Prostate gland (tissue), 2 donors: Measurements from ENCODE around the gene GTPBP1.

Experiments
- POLR2A ChIP-seq: fragments of 450-650 bp; IDR thresholded peaks from one replicate; pipeline ENCODE4 v1.6.1; 2016; ENCODE audit warnings: antibody characterized with exemption, mild to moderate bottlenecking
- TF ChIP-seq, protein P1 (sequence below), 4 experiments: fragments of 200-600 bp in 2 of 4; fragments of 450-650 bp in 2 of 4; sonication (generic) in 2 of 4; IDR thresholded peaks; 1 replicate in 3 of 4; 2 replicates in 1 of 4; pipeline ENCODE4 v1.5.1; 2016 to 2019; ENCODE audit warnings: antibody characterized with exemption in 4 of 4, mild to moderate bottlenecking in 2 of 4, moderate library complexity in 2 of 4

DNA sequence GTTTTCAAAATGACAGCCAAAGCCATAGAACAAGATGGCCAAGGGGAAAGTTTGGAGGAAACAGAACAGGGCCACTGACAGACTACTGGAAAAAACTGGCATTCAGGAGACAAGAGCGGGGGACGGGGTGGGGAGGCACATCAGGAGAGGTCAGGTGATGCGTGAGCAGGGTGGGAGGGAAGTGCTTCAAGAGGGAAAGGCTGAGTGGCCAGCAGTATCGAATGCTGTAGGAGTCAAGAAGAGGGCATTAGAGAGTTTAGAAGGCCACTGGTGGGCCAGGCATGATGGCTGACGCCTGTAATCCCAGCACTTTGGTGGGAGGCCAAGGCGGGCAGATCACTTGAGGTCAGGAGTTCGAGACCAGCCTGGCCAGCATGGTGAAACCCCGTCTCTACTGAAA lies 8.2 kb downstream of the GTPBP1 start:
- TF ChIP-seq, protein P1, sequence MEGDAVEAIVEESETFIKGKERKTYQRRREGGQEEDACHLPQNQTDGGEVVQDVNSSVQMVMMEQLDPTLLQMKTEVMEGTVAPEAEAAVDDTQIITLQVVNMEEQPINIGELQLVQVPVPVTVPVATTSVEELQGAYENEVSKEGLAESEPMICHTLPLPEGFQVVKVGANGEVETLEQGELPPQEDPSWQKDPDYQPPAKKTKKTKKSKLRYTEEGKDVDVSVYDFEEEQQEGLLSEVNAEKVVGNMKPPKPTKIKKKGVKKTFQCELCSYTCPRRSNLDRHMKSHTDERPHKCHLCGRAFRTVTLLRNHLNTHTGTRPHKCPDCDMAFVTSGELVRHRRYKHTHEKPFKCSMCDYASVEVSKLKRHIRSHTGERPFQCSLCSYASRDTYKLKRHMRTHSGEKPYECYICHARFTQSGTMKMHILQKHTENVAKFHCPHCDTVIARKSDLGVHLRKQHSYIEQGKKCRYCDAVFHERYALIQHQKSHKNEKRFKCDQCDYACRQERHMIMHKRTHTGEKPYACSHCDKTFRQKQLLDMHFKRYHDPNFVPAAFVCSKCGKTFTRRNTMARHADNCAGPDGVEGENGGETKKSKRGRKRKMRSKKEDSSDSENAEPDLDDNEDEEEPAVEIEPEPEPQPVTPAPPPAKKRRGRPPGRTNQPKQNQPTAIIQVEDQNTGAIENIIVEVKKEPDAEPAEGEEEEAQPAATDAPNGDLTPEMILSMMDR (IDR thresholded peaks at IDR 0.05): no peak
- no peak for TF ChIP-seq POLR2A
